Measurements from ENCODE around the gene TBC1D9B.

The TBC1D9B gene

DNA sequence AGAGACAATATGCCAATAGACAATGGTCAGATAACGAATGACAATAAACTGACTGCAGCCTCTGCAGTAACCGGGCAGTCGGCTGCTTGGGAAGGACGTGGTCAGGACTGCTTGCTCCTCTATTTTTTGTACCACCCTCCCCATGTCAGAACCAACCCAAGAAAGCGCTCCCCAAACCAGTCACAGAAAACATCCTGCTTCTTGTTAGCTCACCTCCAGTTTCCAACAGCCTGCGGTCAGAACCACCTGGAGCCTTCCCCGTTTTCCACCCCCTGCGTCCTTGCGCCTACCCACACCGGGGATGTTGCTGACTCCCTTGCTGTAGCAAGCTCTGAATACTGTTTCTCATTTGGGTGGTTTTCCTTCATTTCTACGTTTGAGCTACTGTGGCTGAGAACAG, 47.4 kb downstream of the TBC1D9B start:
- H3K4me3 ChIP-seq (ENCODE audit: low read depth, low read length): no peak overlapping the region
- TF ChIP-seq, protein P1, sequence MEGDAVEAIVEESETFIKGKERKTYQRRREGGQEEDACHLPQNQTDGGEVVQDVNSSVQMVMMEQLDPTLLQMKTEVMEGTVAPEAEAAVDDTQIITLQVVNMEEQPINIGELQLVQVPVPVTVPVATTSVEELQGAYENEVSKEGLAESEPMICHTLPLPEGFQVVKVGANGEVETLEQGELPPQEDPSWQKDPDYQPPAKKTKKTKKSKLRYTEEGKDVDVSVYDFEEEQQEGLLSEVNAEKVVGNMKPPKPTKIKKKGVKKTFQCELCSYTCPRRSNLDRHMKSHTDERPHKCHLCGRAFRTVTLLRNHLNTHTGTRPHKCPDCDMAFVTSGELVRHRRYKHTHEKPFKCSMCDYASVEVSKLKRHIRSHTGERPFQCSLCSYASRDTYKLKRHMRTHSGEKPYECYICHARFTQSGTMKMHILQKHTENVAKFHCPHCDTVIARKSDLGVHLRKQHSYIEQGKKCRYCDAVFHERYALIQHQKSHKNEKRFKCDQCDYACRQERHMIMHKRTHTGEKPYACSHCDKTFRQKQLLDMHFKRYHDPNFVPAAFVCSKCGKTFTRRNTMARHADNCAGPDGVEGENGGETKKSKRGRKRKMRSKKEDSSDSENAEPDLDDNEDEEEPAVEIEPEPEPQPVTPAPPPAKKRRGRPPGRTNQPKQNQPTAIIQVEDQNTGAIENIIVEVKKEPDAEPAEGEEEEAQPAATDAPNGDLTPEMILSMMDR (IDR thresholded peaks at IDR 0.05; ENCODE audit: borderline replicate concordance, insufficient read depth, low read depth, low read length): no peak

DNA sequence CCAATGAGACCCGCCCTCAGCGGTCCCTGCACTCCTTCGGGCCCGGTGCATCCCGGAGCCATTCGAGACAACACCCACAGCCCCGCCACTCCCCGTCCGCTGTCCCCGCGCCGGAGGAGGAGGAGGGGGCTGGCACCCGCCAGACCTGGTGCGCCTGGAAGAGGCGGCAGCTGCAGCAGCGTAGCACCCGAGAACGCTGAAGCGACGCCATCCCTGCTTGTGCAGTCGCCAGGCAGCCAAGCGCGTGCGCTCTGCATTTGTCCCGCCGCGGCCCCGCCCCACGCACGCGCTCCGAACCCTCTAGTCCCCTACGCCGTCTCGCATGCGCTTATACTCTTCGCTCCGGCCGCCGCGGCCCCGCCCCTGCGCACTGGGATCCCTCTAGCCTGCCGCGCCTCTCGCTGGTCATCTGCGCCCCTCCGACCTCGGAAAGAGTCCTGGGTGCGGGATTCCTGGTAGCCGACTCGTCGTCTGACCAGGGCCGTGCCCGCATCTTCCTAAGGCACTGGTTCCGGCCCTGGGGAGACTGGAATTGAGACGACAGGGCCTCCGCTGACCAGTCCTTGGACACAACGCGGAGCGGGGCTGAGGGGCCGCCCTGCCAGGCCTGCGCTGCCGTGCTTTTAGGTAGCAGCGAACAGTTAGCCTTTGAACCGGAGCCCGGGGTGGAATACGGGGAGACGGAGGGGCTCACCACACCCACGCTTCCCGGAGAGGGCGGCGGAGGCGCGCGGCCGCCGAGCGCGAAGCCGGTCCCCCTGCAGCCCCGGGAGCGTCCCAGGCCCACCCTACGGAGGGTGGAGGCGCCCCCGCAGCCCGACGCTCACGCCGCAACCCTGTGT, 48.9 kb downstream of the TBC1D9B start, which contains the start of gene MRNIP:
Gene MRNIP, minus strand, starts transcription at position 232 of the 842 bp plus-strand sequence. Its CDS starts 21 bp downstream, at position 211.
- TF ChIP-seq, protein P1 (IDR thresholded peaks at IDR 0.05; ENCODE audit: borderline replicate concordance, insufficient read depth, low read depth, low read length): 0 out of 2 replicates have a peak, but pooled peaks have one; percentile 3
- H3K4me3 ChIP-seq (ENCODE audit: low read depth, low read length): peak within 1 kb of the TSS; percentile 90

DNA sequence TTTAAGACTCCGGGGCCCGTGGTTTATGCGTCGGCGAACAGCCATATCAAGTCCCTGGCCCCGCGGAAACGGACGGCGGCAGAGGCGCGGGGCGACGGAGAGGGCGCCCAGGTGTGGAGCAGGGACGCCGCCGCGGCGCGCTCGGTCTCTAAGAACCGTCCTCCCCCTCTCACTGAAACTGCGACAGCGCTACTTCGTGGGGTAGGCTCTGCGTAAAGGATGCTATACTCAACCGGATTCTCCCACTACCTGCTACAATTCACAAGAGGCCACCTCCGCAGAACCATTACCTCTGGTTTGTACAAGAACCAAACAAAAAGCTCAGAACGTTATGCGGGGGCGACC, 49.5 kb downstream of the TBC1D9B start:
- TF ChIP-seq, protein P1 (IDR thresholded peaks at IDR 0.05; ENCODE audit: borderline replicate concordance, insufficient read depth, low read depth, low read length): no peak
- H3K4me3 ChIP-seq (ENCODE audit: low read depth, low read length): peak overlapping the region; percentile 90

DNA sequence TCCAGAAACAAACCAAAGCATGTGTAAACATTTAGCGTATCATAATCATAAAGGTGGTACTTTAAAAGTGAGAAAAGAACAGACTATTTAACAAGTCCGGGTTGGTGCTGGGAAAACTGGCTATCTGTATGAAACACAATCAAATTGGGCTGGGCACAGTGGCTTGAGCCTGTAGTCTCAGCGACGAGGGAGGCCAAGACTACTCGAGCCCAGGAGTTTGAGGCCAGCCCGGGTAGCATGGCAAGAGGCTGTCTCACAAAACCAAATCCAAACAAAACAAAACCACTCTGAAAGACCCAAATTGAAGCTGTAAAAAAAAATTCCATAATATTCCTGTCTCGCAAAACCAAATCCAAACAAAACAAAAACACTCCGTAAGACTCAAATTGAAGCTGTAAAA, 53.3 kb downstream of the TBC1D9B start:
- no peak overlapping the region for H3K4me3 ChIP-seq (ENCODE audit: low read depth, low read length)
- TF ChIP-seq, protein P1 (IDR thresholded peaks at IDR 0.05; ENCODE audit: borderline replicate concordance, insufficient read depth, low read depth, low read length): no peak

DNA sequence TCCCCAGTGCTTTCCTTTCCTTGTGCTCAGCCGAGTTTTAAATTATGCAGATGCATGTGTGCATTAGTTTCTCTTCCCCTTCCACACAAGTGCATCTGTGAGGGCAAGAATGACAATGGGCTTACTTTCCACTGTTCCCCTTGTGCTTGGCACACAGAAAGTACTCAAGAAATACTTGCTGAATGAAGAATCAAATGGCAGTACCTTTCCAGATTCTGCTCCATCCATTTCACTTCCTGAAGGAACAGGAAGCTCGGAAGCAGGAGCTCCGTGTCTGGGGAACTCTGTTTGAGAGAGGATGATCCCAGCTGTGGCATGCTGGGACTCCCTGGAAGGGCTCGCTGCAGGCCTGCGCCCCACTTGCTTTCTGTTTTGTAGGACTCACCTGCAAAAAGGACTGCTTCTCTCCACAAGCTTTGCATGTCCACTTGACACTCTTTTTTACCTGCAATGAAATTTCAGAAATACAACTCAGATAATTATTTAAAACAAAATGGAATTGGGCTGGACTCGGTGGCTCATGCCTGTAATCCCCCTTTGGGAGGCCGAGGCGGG, 54.6 kb downstream of the TBC1D9B start:
- TF ChIP-seq, protein P1 (IDR thresholded peaks at IDR 0.05; ENCODE audit: borderline replicate concordance, insufficient read depth, low read depth, low read length): no peak
- no peak overlapping the region for H3K4me3 ChIP-seq (ENCODE audit: low read depth, low read length)

DNA sequence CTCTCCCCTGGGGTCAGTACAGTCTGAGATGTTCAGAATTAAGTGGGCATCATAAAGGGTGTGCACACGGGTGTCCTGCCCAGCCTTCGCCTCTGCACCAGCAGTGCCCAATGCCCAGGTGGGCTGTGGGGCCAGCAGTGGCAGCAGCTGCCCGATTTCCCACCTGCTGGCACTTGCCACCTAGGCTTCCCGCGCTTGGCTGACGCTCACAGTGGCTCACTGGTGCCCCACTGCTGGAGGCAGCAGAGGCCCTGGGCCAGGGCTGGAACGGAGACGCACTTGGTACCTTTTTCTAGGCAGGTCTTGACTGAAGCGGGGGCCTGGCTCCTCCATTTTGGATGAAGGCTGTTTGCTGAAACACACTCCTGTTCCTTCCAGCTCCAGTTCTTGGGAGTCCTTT, 66.1 kb downstream of the TBC1D9B start:
- TF ChIP-seq, protein P1 (IDR thresholded peaks at IDR 0.05; ENCODE audit: borderline replicate concordance, insufficient read depth, low read depth, low read length): no peak
- no peak overlapping the region for H3K4me3 ChIP-seq (ENCODE audit: low read depth, low read length)

DNA sequence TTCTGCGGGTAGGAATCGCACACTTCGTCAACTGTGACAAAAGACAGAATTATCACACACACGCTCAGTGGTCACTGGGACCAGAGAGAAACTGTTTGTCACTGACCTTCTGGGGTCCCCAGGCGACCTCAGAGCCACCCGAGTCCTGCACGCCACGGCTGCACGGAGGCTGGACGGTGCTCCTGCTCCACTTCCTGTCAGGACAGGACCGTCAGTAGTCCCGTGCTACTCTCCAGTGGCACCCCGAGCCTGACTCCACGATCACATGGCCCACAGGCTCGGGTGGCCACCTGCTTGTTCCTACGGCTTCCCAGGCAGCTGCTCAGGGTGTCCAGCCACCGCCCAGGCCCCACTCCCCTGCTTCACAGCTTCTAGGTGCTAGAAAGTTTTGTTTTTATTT, 66.9 kb downstream of the TBC1D9B start:
- no peak overlapping the region for H3K4me3 ChIP-seq (ENCODE audit: low read depth, low read length)
- TF ChIP-seq, protein P1 (IDR thresholded peaks at IDR 0.05; ENCODE audit: borderline replicate concordance, insufficient read depth, low read depth, low read length): no peak
